A549 (cell line): Measurements from ENCODE around the gene DDX21. TPM values are rescaled to one million over a fixed set of nuclear protein-coding genes. Genes with fewer than 3 reads are reported as not detected.
"Not testable (repeated sequence)": the region's sequence is repeated elsewhere in the genome, so short reads cannot be mapped to it uniquely, and the experiment has no call there.

ENCODE experiments used
- ATAC-seq, 2 experiments: fragments of 200-7000 bp in 1 of 2; fragments of >200 bp in 1 of 2; cut with Nextera tagmentation in 1 of 2; cut with Tn5 transposase in 1 of 2; 3 replicates each; pipeline versions ENCODE4 v1.8.0 to v1.9.1; 2018 to 2020; ENCODE audit warnings: mild to moderate bottlenecking in 1 of 2, moderate library complexity in 1 of 2
- CTCF ChIA-PET: fragments of 300-600 bp; sonication (Branson Sonifier 250); formaldehyde crosslinking; extraction: SDS; loops from one replicate; lab custom pipeline; 2021; ENCODE audit warnings: antibody characterized with exemption, inconsistent platforms; lab: Yijun Ruan, JAX
- POLR2A ChIA-PET: fragments of 350-600 bp; formaldehyde crosslinking; extraction: SDS; loops from one replicate; lab custom pipeline; 2021; ENCODE audit warnings: antibody characterized with exemption, inconsistent platforms; lab: Yijun Ruan, JAX
- DNase-seq, 2 experiments: peaks; one replicate each; pipeline versions ENCODE4 v3.0.0 to v3.0.0-alpha.2; 2011 to 2016; ENCODE audit warnings: low read depth in 1 of 2, low spot score in 1 of 2
- FAIRE-seq: peaks from 2 replicates; lab custom pipeline; 2011; peaks lifted over from hg19 to GRCh38; lab: Jason Lieb, UNC
- H3K27ac ChIP-seq, 2 experiments: fragments of >200 bp; sonication (Bioruptor Twin); formaldehyde crosslinking; 3 replicates each; pipeline ENCODE4 v1.5.1; 2016 to 2017
- H3K4me1 ChIP-seq: fragments of >200 bp; sonication (Bioruptor Twin); formaldehyde crosslinking; 3 replicates; pipeline ENCODE4 v1.6.1; 2016
- H3K4me2 ChIP-seq: fragments of >200 bp; sonication (Bioruptor Twin); formaldehyde crosslinking; 3 replicates; pipeline ENCODE4 v1.6.1; 2016
- H3K4me3 ChIP-seq: fragments of >200 bp; sonication (Bioruptor Twin); formaldehyde crosslinking; 3 replicates; pipeline ENCODE4 v1.5.1; 2016
- H3K9me3 ChIP-seq: fragments of >200 bp; sonication (Bioruptor Twin); formaldehyde crosslinking; 3 replicates; pipeline ENCODE4 v1.6.1; 2016
- CBX2 ChIP-seq: fragments of 200-600 bp; sonication (generic); IDR thresholded peaks from 2 replicates; pipeline ENCODE4 v1.6.1; 2016; ENCODE audit warnings: low read depth, mild to moderate bottlenecking, borderline replicate concordance
- EHF ChIP-seq: fragments of 250-450 bp; sonication (Bioruptor Pico); IDR thresholded peaks from 2 replicates; pipeline ENCODE4 v1.5.0; 2020; ENCODE audit warnings: mild to moderate bottlenecking
- FOSB ChIP-seq: fragments of 250-450 bp; sonication (Bioruptor Pico); IDR thresholded peaks from 2 replicates; pipeline ENCODE4 v1.5.0; 2020; ENCODE audit warnings: mild to moderate bottlenecking, moderate library complexity
- FOSL2 ChIP-seq, 2 experiments: fragments of 450-650 bp in 1 of 2; fragments of >200 bp in 1 of 2; sonication (Bioruptor Twin) in 1 of 2; formaldehyde crosslinking; IDR thresholded peaks; 2 replicates each; pipeline versions ENCODE4 v1.5.0 to v1.6.1; 2016 to 2020; ENCODE audit warnings: mild to moderate bottlenecking in 1 of 2, moderate library complexity in 1 of 2
- HES2 ChIP-seq: fragments of >200 bp; sonication (Bioruptor Twin); formaldehyde crosslinking; IDR thresholded peaks from 2 replicates; pipeline ENCODE4 v1.6.1; 2016
- JUNB ChIP-seq: fragments of >200 bp; sonication (Bioruptor Twin); formaldehyde crosslinking; IDR thresholded peaks from 2 replicates; pipeline ENCODE4 v1.6.1; 2016
- KDM1A ChIP-seq: fragments of 200-600 bp; sonication (generic); IDR thresholded peaks from 2 replicates; pipeline ENCODE4 v1.6.1; 2016; ENCODE audit warnings: low read depth, mild to moderate bottlenecking
- NR3C1 ChIP-seq: fragments of >200 bp; sonication (Bioruptor Twin); formaldehyde crosslinking; IDR thresholded peaks from 3 replicates; pipeline ENCODE4 v1.6.1; 2017
- PHF8 ChIP-seq: fragments of 200-600 bp; sonication (generic); IDR thresholded peaks from 2 replicates; pipeline ENCODE4 v1.6.1; 2016; ENCODE audit warnings: low read depth, mild to moderate bottlenecking, antibody characterized with exemption, moderate library complexity, borderline replicate concordance
- RCOR1 ChIP-seq: fragments of 150-350 bp; IDR thresholded peaks from 2 replicates; pipeline ENCODE4 v1.6.1; 2014; ENCODE audit warnings: antibody characterized with exemption, low read length, low read depth
- TP53 ChIP-seq: fragments of 250-450 bp; sonication (Bioruptor Pico); IDR thresholded peaks from 2 replicates; pipeline ENCODE4 v1.5.0; 2021; ENCODE audit warnings: mild to moderate bottlenecking, moderate library complexity
- ZFP36 ChIP-seq: fragments of 450-650 bp; IDR thresholded peaks from 2 replicates; pipeline ENCODE4 v1.6.1; 2014; ENCODE audit warnings: borderline replicate concordance; ENCODE audit not compliant: partially characterized antibody
- WGBS: methylation state at CpG from one replicate; pipeline ENCODE4 v1.1.6; 2017; ENCODE audit errors: missing lambda C conversion rate; 5-methylcytosine and 5-hydroxymethylcytosine counted together
- polyA plus RNA-seq, 4 experiments: library from polyadenylated mRNA; depleted of rRNA in 3 of 4; stranded (reverse); fragments of >200 nt; fragmentation: RNase III in 1 of 4; extraction: RNeasy Plus Mini Kit Qiagen cat#74134 plus additional on column Dnase treatment in 1 of 4; gene quantifications; 2 replicates in 3 of 4; 3 replicates in 1 of 4; pipeline ENCODE4 v1.2.3, GENCODE V29; 2011 to 2017
- TF ChIP-seq, protein P1 (sequence below): fragments of 200-600 bp; sonication (generic); IDR thresholded peaks from 2 replicates; pipeline ENCODE4 v1.6.1; 2016; ENCODE audit warnings: antibody characterized with exemption, mild to moderate bottlenecking, moderate library complexity
- TF ChIP-seq, protein P2 (sequence below): fragments of 250-450 bp; sonication (Bioruptor Pico); IDR thresholded peaks from 2 replicates; pipeline ENCODE4 v1.5.0; 2021; ENCODE audit warnings: mild to moderate bottlenecking, moderate library complexity, borderline replicate concordance

DDX21 gene
- polyA plus RNA-seq, 2 of the 4 experiments (the other 2 are of a cell fraction) = 113 to 218 TPM

DNA sequence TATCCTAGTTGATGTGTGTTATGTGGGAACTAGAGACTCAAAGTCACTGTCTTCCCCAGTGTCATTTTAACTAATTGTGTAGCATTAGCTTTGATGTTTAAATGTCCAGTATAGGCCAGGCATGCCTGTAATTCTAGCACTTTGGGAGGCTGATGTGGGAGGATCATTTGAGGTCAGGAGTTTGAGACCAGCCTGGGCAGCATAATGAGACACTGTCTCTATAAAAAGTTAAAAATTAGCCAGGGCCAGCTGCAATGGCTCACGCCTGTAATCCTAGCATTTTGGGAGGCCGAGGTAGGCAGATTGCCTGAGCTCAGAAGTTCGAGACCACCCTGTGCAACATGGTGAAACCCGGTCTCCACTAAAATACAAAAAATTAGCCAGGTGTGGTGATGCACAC, 30.5 kb upstream of the DDX21 start:
- Histone ChIP-seq H3K4me3 (no peak overlapping the region), H3K4me1 (no peaks in the 10 kb centered on the region), H3K4me2 (no peak overlapping the region), H3K9me3 (no peaks in the 10 kb centered on the region), H3K27ac (no peak overlapping the region)
- POLR2A ChIA-PET = interaction anchor here (0.7 kb wide), 1 partner anchor 386 kb away, joined by 9 read pairs; no protein-coding TSS in a partner anchor
- no peak for FAIRE-seq
- no peak for DNase-seq
- ATAC-seq = no peak
- WGBS = 77% methylated on average over 4 of the region's 4 CpGs
- CTCF ChIA-PET = interaction anchor here (1.0 to 1.3 kb wide), 2 partner anchors 28 to 167 kb away, joined by 3 to 4 read pairs; no protein-coding TSS in a partner anchor
- TF ChIP-seq FOSL2 (IDR thresholded peaks at IDR 0.05) (no peak), FOSL2 (CRISPR knock-in tag; IDR thresholded peaks at IDR 0.05) (no peak), KDM1A (no peak), TP53 (CRISPR knock-in tag) (no peak)

GRCh38 chr10:68929157-68929556, 26.8 kb upstream of the DDX21 start:
- ATAC-seq, POLR2A ChIA-PET, H3K4me2 ChIP-seq, CTCF ChIA-PET, H3K27ac ChIP-seq, DNase-seq, FAIRE-seq, H3K9me3 ChIP-seq, H3K4me3 ChIP-seq, H3K4me1 ChIP-seq: not testable (repeated sequence)
- WGBS = 100% methylated on average over 2 of the region's 2 CpGs

- POLR2A ChIA-PET, DNase-seq, H3K4me3 ChIP-seq, FAIRE-seq, H3K9me3 ChIP-seq, CTCF ChIA-PET, H3K4me1 ChIP-seq, ATAC-seq, H3K4me2 ChIP-seq, H3K27ac ChIP-seq: not testable (repeated sequence)
- 96% methylated on average over 6 of the region's 8 CpGs for WGBS
Measured at GRCh38 chr10:68929888-68930287, 26.1 kb upstream of the DDX21 start.

- ATAC-seq, FAIRE-seq, H3K4me1 ChIP-seq, DNase-seq, H3K9me3 ChIP-seq, H3K4me2 ChIP-seq, H3K4me3 ChIP-seq, H3K27ac ChIP-seq, POLR2A ChIA-PET: not testable (repeated sequence)
- CTCF ChIA-PET = interaction anchor here (1.2 to 2.1 kb wide), 3 partner anchors 9 to 23 kb away, joined by 3 to 6 read pairs (median 4); partner anchors contain the start of gene DDX21
- WGBS = 88% methylated on average over 3 of the region's 3 CpGs
Measured at GRCh38 chr10:68932860-68933259, 23.1 kb upstream of the DDX21 start.

DNA sequence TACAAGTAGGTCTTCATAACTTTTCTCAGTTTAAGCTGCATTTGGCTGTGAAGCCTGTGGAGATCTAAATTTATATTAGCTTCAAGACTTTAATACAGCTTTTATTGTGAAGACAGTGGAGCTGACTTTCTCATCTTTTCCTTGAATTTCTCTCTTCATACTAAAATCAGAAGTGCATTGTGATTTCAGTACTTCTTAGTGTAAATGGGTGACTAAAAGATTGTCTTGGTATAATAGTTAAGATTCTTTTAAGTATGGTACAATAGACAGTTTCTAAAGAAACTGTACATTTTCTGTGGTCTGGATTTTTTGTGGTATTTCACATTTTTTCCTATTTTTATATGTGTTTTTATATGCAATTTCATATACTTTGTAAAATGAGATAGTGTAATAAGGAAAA, 21.0 kb upstream of the DDX21 start:
- no peak for ATAC-seq
- no peak for DNase-seq
- POLR2A ChIA-PET = interaction anchor here (1.2 kb wide), 1 partner anchor 21 kb away, joined by 3 read pairs; the partner anchor contains the start of gene DDX21
- no peak for FAIRE-seq
- no peak overlapping the region for H3K27ac ChIP-seq
- CTCF ChIA-PET = interaction anchor here (0.6 kb wide), 2 partner anchors 11 to 534 kb away, joined by 3 read pairs; no protein-coding TSS in a partner anchor
- no peak for TF ChIP-seq EHF
- no peak for TF ChIP-seq NR3C1
- no peak for TF ChIP-seq CBX2
- TF ChIP-seq RCOR1 = no peak
- TF ChIP-seq FOSB (CRISPR knock-in tag) = no peak
- TF ChIP-seq ZFP36 = no peak
- TF ChIP-seq JUNB = no peak
- TF ChIP-seq, protein P1, sequence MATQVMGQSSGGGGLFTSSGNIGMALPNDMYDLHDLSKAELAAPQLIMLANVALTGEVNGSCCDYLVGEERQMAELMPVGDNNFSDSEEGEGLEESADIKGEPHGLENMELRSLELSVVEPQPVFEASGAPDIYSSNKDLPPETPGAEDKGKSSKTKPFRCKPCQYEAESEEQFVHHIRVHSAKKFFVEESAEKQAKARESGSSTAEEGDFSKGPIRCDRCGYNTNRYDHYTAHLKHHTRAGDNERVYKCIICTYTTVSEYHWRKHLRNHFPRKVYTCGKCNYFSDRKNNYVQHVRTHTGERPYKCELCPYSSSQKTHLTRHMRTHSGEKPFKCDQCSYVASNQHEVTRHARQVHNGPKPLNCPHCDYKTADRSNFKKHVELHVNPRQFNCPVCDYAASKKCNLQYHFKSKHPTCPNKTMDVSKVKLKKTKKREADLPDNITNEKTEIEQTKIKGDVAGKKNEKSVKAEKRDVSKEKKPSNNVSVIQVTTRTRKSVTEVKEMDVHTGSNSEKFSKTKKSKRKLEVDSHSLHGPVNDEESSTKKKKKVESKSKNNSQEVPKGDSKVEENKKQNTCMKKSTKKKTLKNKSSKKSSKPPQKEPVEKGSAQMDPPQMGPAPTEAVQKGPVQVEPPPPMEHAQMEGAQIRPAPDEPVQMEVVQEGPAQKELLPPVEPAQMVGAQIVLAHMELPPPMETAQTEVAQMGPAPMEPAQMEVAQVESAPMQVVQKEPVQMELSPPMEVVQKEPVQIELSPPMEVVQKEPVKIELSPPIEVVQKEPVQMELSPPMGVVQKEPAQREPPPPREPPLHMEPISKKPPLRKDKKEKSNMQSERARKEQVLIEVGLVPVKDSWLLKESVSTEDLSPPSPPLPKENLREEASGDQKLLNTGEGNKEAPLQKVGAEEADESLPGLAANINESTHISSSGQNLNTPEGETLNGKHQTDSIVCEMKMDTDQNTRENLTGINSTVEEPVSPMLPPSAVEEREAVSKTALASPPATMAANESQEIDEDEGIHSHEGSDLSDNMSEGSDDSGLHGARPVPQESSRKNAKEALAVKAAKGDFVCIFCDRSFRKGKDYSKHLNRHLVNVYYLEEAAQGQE = no peak
- TF ChIP-seq, protein P2, sequence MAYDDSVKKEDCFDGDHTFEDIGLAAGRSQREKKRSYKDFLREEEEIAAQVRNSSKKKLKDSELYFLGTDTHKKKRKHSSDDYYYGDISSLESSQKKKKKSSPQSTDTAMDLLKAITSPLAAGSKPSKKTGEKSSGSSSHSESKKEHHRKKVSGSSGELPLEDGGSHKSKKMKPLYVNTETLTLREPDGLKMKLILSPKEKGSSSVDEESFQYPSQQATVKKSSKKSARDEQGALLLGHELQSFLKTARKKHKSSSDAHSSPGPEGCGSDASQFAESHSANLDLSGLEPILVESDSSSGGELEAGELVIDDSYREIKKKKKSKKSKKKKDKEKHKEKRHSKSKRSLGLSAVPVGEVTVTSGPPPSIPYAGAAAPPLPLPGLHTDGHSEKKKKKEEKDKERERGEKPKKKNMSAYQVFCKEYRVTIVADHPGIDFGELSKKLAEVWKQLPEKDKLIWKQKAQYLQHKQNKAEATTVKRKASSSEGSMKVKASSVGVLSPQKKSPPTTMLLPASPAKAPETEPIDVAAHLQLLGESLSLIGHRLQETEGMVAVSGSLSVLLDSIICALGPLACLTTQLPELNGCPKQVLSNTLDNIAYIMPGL (CRISPR knock-in tag) = no peak
- TF ChIP-seq PHF8 = no peak
- TF ChIP-seq HES2 = no peak
- TF ChIP-seq, all 56 proteins: peak for 0
- H3K4me1 ChIP-seq = peaks cover 9% of the 10 kb centered on the region; the same call in 2 of the 3 replicates
- H3K4me2 ChIP-seq = no peak overlapping the region
- H3K9me3 ChIP-seq = no peaks in the 10 kb centered on the region
- no peak overlapping the region for H3K4me3 ChIP-seq
